Measurements from ENCODE around the gene SPTLC2.

Gene SPTLC2

GRCh38 chr14:77503138-77503537 lies 113.3 kb downstream of the SPTLC2 start:
- no peak for DNase-seq

GRCh38 chr14:77502109-77502782 lies 114.2 kb downstream of the SPTLC2 start:
- no peak for DNase-seq

GRCh38 chr14:77498984-77499527 lies 117.4 kb downstream of the SPTLC2 start:
- DNase-seq = no peak

- peak in 1 of 2 donors; percentile 3 for DNase-seq
These were observed 118.1 kb downstream of the SPTLC2 start, which contains the start of gene ISM2 for GRCh38 chr14:77498120-77498979. Gene ISM2 (minus strand): TSS chr14:77498816. CDS start chr14:77498793, 23 bp downstream.

- peak in 1 of 2 donors; percentile 6 for DNase-seq
These were observed 121.1 kb downstream of the SPTLC2 start for GRCh38 chr14:77495334-77495733.

DNA sequence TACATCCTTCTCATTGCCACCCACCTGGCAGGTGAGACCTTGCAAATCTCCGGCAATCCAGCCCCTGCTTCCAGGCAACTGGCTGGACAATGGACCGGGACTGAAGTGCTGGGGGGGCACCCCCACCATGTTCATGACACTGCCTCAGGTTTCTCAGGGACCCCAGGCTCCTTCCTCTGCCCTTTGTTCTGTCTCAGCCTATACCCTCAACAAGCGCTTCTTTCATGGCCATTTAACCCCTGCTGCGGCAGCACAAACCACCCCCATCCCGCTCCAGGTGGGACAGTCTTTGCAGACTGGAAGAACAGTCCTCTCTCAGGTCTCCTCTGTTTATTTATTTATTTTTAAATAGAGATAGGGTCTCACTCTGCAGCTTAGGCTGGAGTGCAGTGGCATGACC lies 125.4 kb downstream of the SPTLC2 start:
- DNase-seq = no peak

GRCh38 chr14:77490347-77490986 lies 126.0 kb downstream of the SPTLC2 start:
- no peak for DNase-seq

DNA sequence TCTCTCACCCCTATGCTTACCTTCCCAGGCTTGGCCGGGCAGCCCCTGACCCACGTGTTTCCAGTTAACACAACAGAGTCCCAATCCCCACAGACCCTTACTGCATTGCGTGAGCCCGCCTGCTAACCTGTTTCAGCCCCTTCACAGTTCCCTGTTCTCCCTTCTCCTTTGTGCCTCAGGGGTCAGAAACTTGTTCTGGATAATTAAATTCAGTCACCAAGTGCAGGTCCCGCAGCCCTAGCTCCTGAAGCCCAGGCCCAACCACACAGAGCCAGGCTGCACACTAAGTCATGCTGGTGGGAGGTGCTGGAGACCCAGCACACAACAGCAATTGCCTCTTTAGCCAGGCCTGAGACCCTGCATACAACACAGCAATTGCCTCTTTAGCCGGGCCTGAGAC lies 127.4 kb downstream of the SPTLC2 start:
- DNase-seq = no peak

DNA sequence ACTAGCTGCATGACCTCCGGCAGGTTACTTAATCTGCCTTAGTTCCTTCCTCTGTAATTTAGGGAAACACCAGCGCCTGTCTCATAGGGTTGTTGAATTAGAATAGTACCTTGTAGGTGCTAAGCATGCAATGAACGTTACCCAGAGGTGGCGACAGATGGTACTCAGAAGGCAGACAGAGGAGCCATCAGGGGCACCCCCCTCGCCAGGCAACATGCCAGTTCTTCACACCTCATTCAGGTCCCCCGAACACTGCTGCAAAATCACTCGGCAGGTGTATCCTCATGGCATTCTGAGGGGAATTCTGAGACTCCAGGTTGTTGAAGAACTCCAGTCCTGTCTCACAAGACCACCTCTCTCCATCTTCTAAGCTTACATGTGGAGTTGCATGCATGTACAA lies 127.9 kb downstream of the SPTLC2 start:
- DNase-seq = no peak

- DNase-seq = no peak
These were observed 130.3 kb downstream of the SPTLC2 start for GRCh38 chr14:77485901-77486678.

- DNase-seq = no peak
These were observed 131.2 kb downstream of the SPTLC2 start for GRCh38 chr14:77485256-77485655.

GRCh38 chr14:77482422-77482821 lies 134.0 kb downstream of the SPTLC2 start:
- DNase-seq = no peak

DNA sequence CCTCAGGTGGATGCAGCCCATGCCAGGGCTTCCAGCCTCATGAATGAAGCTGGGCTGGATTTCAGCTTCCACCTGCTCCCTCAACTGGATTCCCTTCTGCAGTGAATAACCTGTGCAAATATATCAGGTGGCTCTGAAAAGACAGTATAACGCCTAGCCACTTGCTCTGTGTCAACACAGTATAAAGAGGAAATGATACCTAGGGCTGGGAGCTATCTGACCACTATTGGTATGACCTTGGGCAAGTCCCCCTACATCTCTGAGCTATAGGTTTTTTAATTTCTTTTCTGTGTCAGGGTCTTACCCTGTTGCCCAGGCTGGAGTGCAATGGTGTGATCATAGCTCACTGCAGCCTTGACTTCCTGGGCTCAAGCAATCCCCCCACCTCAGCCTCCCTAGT lies 137.6 kb downstream of the SPTLC2 start:
- DNase-seq = no peak

GRCh38 chr14:77478029-77478428 lies 138.4 kb downstream of the SPTLC2 start:
- no peak for DNase-seq

- no peak for DNase-seq
These were observed 140.9 kb downstream of the SPTLC2 start for GRCh38 chr14:77475432-77476115.

DNA sequence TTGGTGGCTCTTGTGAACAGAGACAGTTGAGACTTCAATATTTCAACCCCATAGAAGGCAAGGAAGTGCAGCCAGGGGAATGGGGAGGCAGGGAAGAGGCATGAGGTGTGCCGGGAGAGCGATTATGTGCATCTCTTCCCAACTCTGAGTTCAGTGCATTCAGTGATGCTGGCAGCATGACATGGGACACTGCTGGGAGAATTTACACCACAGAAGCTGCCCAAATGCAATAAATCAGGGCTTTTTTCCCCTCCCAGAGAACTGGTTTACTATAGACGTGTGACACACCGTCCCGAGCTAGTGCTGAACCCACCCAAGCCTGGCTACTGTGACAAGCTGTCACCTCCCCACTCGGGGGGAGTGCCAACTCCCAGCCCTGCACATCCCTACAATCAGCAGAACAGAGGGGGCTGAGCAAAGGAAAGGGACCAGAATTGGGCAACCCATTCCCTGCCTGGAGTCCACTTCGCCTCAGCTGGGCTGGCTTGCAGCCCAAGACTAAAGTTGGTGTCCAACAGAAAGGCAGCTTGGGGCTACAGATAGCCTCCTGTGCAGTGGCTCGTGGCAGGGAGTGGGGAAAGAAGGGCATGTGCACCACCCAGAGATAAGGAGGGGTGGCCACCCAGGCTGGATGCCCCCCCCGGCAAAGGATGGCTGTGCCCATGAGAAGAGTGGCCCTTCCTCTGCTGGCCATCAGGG lies 141.8 kb downstream of the SPTLC2 start:
- no peak for DNase-seq

DNA sequence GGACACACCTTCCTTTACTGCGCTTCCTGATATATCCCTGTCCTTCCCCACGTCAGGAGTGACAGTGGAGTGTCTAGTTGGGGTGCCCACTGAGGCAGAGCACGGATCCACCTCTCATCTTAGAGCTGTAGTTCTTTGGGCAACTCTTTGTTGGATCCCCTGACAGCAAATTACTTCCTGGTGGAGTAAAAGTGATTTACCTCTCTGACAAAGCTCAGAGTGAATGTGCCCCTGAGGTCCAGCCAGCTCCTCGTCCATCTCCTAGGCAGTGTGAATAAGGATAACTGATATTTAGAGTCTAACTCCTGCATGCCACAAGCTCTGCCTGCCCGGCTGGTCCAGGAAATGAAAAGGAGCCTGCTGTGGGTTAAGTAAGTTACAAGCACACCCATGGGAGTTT lies 142.5 kb downstream of the SPTLC2 start:
- no peak for DNase-seq

- no peak for DNase-seq
These were observed 146.1 kb downstream of the SPTLC2 start for GRCh38 chr14:77470224-77470870.

DNA sequence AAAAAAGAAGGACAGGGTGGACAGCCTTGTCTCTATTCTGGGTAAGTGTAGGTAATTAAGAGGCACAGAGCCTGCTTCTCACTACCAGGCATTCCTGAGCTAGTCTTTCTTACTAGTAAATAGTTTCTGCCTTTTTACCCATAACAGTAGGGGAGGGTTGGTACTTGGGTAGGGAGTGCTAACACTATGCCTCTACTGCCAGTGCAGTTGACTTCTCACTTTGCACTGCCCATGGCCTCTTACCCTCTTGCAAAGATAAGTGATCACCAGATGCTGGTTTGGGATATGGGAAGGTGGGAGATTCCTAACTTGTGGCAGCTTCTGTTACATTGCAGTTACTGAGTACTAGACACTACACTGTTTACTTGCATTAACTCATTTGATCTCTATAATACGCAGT lies 146.9 kb downstream of the SPTLC2 start:
- DNase-seq = no peak

DNA sequence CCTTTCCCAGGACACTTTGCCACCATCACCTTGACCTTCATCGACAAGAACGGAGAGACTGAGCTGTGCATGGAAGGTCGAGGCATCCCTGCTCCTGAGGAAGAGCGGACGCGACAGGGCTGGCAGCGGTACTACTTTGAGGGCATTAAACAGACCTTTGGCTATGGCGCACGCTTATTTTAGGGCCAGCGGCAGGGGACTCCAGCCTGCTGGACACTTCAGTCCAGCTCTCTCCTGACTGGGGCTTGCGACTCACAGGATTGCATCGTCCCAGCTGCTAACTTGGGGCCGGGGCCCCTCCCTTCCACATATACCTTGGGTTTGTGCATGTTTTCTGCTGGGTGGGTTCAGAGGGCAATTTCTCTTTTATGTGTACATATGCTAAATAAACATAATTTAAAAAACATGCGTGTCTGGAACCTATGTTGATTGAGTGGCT lies 147.4 kb downstream of the SPTLC2 start:
- no peak for DNase-seq

GRCh38 chr14:77467801-77468200 lies 148.6 kb downstream of the SPTLC2 start:
- no peak for DNase-seq
